H9 (cell line): Measurements from ENCODE around the gene DHRSX. TPM values are rescaled to one million over a fixed set of nuclear protein-coding genes. Genes with fewer than 3 reads are reported as not detected.

ENCODE experiments used
- DNase-seq: peaks from one replicate; pipeline ENCODE4 v3.0.0-alpha.2; 2017
- H2AFZ ChIP-seq: one replicate; pipeline ENCODE4 v1.6.1; 2013; ENCODE audit warnings: mild to moderate bottlenecking, low read length, control low read depth, moderate library complexity
- H2AK5ac ChIP-seq: 2 replicates; pipeline ENCODE4 v1.6.1; 2013; ENCODE audit warnings: low read length, control low read depth, mixed read lengths; ENCODE audit not compliant: insufficient read length
- H2BK120ac ChIP-seq: one replicate; pipeline ENCODE4 v1.6.1; 2013; ENCODE audit warnings: low read depth, mild to moderate bottlenecking, low read length, control low read depth, inconsistent platforms; ENCODE audit not compliant: poor library complexity, severe bottlenecking
- H2BK12ac ChIP-seq: 2 replicates; pipeline ENCODE4 v1.6.1; 2013; ENCODE audit warnings: low read length, control low read depth, mixed read lengths, low read depth; ENCODE audit not compliant: insufficient read length
- H2BK15ac ChIP-seq: 2 replicates; pipeline ENCODE4 v1.6.1; 2013; ENCODE audit warnings: low read depth, low read length, control low read depth
- H2BK20ac ChIP-seq: one replicate; pipeline ENCODE4 v1.6.1; 2013; ENCODE audit warnings: low read depth, mild to moderate bottlenecking, low read length, control low read depth, inconsistent platforms; ENCODE audit not compliant: poor library complexity, severe bottlenecking
- H2BK5ac ChIP-seq: 2 replicates; pipeline ENCODE4 v1.6.1; 2013; ENCODE audit warnings: low read length, control low read depth, mixed read lengths; ENCODE audit not compliant: insufficient read length
- H3K14ac ChIP-seq: 2 replicates; pipeline ENCODE4 v1.6.1; 2013; ENCODE audit warnings: low read length, control low read depth; ENCODE audit not compliant: insufficient read depth
- H3K18ac ChIP-seq: 2 replicates; pipeline ENCODE4 v1.6.1; 2013; ENCODE audit warnings: low read depth, mild to moderate bottlenecking, mixed read lengths, low read length, control low read depth; ENCODE audit not compliant: insufficient read length
- H3K23ac ChIP-seq: 2 replicates; pipeline ENCODE4 v1.6.1; 2013; ENCODE audit warnings: low read length, control low read depth, mixed read lengths, low read depth; ENCODE audit not compliant: insufficient read length
- H3K23me2 ChIP-seq: 2 replicates; pipeline ENCODE4 v1.6.1; 2013; ENCODE audit warnings: low read depth, mild to moderate bottlenecking, mixed read lengths, low read length, control low read depth; ENCODE audit not compliant: insufficient read length, poor library complexity, severe bottlenecking
- H3K27ac ChIP-seq: 2 replicates; pipeline ENCODE4 v1.5.1; 2013; ENCODE audit warnings: low read length, control low read depth, mixed read lengths, low read depth; ENCODE audit not compliant: insufficient read length
- H3K27me3 ChIP-seq: 2 replicates; pipeline ENCODE4 v1.6.1; 2013; ENCODE audit warnings: low read length, control low read depth, inconsistent platforms; ENCODE audit not compliant: insufficient read depth
- H3K4ac ChIP-seq: 2 replicates; pipeline ENCODE4 v1.6.1; 2013; ENCODE audit warnings: low read depth, mild to moderate bottlenecking, control low read depth, inconsistent platforms, low read length, moderate library complexity
- H3K4me1 ChIP-seq: 2 replicates; pipeline ENCODE4 v1.6.1; 2013; ENCODE audit warnings: low read length, control low read depth, inconsistent platforms; ENCODE audit not compliant: insufficient read depth
- H3K4me2 ChIP-seq: 2 replicates; pipeline ENCODE4 v1.6.1; 2013; ENCODE audit warnings: low read length, control low read depth, mixed read lengths; ENCODE audit not compliant: insufficient read length, insufficient read depth
- H3K56ac ChIP-seq: 2 replicates; pipeline ENCODE4 v1.6.1; 2013; ENCODE audit warnings: low read depth, mild to moderate bottlenecking, mixed read lengths, low read length, control low read depth; ENCODE audit not compliant: insufficient read length
- H3K79me1 ChIP-seq: 2 replicates; pipeline ENCODE4 v1.6.1; 2013; ENCODE audit warnings: low read depth, mild to moderate bottlenecking, moderate library complexity, low read length, control low read depth, inconsistent platforms; ENCODE audit not compliant: insufficient read depth, poor library complexity, severe bottlenecking
- H3K79me2 ChIP-seq: 2 replicates; pipeline ENCODE4 v1.6.1; 2013; ENCODE audit warnings: low read length, control low read depth, inconsistent platforms; ENCODE audit not compliant: insufficient read depth
- H3K9ac ChIP-seq: 2 replicates; pipeline ENCODE4 v1.6.1; 2013; ENCODE audit warnings: low read length, control low read depth, mixed read lengths; ENCODE audit not compliant: insufficient read length; ENCODE audit errors: extremely low read depth
- H3K9me3 ChIP-seq: one replicate; pipeline ENCODE4 v1.6.1; 2013; ENCODE audit warnings: low read depth, low read length, inconsistent platforms; ENCODE audit not compliant: control insufficient read depth
- H3T11ph ChIP-seq: one replicate; pipeline ENCODE4 v1.6.1; 2013; ENCODE audit warnings: mild to moderate bottlenecking, low read length, control low read depth, inconsistent platforms
- H4K20me1 ChIP-seq: one replicate; pipeline ENCODE4 v1.6.1; 2013; ENCODE audit not compliant: control insufficient read depth, insufficient read length, insufficient read depth
- H4K5ac ChIP-seq: 2 replicates; pipeline ENCODE4 v1.6.1; 2013; ENCODE audit warnings: low read depth, mild to moderate bottlenecking, mixed read lengths, low read length, control low read depth; ENCODE audit not compliant: insufficient read length
- H4K8ac ChIP-seq: replicated peaks from 2 replicates; pipeline ENCODE4 v1.6.1; 2013; ENCODE audit warnings: low read length, control low read depth, mixed read lengths, low read depth; ENCODE audit not compliant: insufficient read length
- H4K91ac ChIP-seq: 2 replicates; pipeline ENCODE4 v1.6.1; 2013; ENCODE audit warnings: low read depth, mild to moderate bottlenecking, moderate library complexity, mixed read lengths, low read length, control low read depth; ENCODE audit not compliant: insufficient read length
- H3K27ac Mint-ChIP-seq, 3 experiments: 2 replicates in 2 of 3; 3 replicates in 1 of 3; pipeline ENCODE4 v1.8.0; 2020 to 2021; ENCODE audit warnings: mixed read lengths in 3 of 3, mild to moderate bottlenecking in 1 of 3, moderate library complexity in 1 of 3
- H3K27me3 Mint-ChIP-seq: 2 replicates; pipeline ENCODE4 v1.8.0; 2021; ENCODE audit warnings: low read depth, mild to moderate bottlenecking, moderate library complexity, mixed read lengths
- H3K36me3 Mint-ChIP-seq, 3 experiments: 2 replicates in 2 of 3; 3 replicates in 1 of 3; pipeline ENCODE4 v1.8.0; 2020 to 2021; ENCODE audit warnings: low read depth in 3 of 3, mixed read lengths in 3 of 3; ENCODE audit not compliant: insufficient read depth in 1 of 3
- H3K4me1 Mint-ChIP-seq, 2 experiments: 2 replicates each; pipeline ENCODE4 v1.8.0; 2020; ENCODE audit warnings: mixed read lengths in 2 of 2
- H3K4me3 Mint-ChIP-seq, 2 experiments: 2 replicates in 1 of 2; 3 replicates in 1 of 2; pipeline ENCODE4 v1.8.0; 2020 to 2021; ENCODE audit warnings: mild to moderate bottlenecking in 2 of 2, mixed read lengths in 2 of 2, moderate library complexity in 1 of 2
- H3K9me3 Mint-ChIP-seq, 2 experiments: 2 replicates in 1 of 2; 3 replicates in 1 of 2; pipeline ENCODE4 v1.8.0; 2020; ENCODE audit warnings: mild to moderate bottlenecking in 2 of 2, mixed read lengths in 2 of 2, moderate library complexity in 1 of 2
- WGBS: extraction: QIAGEN DNeasy Blood & Tissue Kit; methylation state at CpG from one replicate; pipeline ENCODE4 v1.1.7; 2013; ENCODE audit warnings: missing lambda C conversion rate, low lambda C conversion rate, mixed read lengths; ENCODE audit not compliant: insufficient read length; ENCODE audit errors: extremely low coverage; 5-methylcytosine and 5-hydroxymethylcytosine counted together
- total RNA-seq: library from RNA; stranded (reverse); gene quantifications from 2 replicates; pipeline ENCODE4 v1.2.1, GENCODE V29; 2021
- TF ChIP-seq, protein P1 (sequence below): fragments of 200-600 bp; sonication (generic); conservative IDR thresholded peaks from 3 replicates; pipeline ENCODE4 v1.8.0; 2021; ENCODE audit warnings: antibody characterized with exemption, mild to moderate bottlenecking

DHRSX gene
- total RNA-seq, 1 experiment from 2014 or later, result 44.0 TPM

DNA sequence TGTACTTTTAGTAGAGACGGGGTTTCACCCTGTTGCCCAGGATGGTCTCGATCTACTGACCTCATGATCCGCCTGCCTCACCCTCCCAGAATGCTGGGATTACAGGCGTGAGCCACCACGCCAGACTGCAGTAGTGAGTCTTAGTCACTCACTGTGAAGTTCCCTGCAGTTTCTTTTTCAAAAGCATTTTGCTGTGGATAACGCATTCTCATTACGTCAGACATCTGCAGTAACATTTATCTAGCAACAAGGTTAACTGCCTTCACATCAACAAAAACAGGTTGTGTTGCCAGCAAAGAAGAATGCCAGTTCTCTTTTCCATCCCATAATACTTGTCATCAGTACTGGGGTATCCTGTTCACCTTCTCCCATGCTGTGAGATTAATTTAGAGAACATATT, 164.6 kb downstream of the DHRSX start:
- DNase-seq, result no peak
- H3K27ac ChIP-seq, result no peak overlapping the region
- H4K5ac ChIP-seq, result no peak overlapping the region
- H3K4ac ChIP-seq, result no peak overlapping the region
- no peak overlapping the region for H4K8ac ChIP-seq
- no peak overlapping the region for H3K23ac ChIP-seq
- no peak overlapping the region for H2AK5ac ChIP-seq
- Mint-ChIP-seq H3K27me3 (no peaks in the 10 kb centered on the region), H3K27ac (peak overlapping the region in 1 of 3 experiments; percentile 65; a peak in 1 of 7 replicates), H3K4me3 (no peak overlapping the region), H3K36me3 (peaks cover 8 to 29% (median 28%) of the 10 kb centered on the region in 3 experiments; a peak in 6 of 7 replicates), H3K4me1 (0 out of 4 replicates have a peak, but pooled peaks cover 0 to under 1% of the 10 kb centered on the region in 2 experiments), H3K9me3 (peaks cover 3 to 7% of the 10 kb centered on the region in 2 experiments; a peak in 3 of 5 replicates)
- H3K79me1 ChIP-seq, result no peaks in the 10 kb centered on the region
- no peak overlapping the region for H2AFZ ChIP-seq
- no peak overlapping the region for H3T11ph ChIP-seq
- H2BK120ac ChIP-seq, result no peak overlapping the region
- no peaks in the 10 kb centered on the region for H3K4me1 ChIP-seq
- no peak overlapping the region for H3K4me2 ChIP-seq
- no peak overlapping the region for H3K9ac ChIP-seq
- TF ChIP-seq, protein P1, sequence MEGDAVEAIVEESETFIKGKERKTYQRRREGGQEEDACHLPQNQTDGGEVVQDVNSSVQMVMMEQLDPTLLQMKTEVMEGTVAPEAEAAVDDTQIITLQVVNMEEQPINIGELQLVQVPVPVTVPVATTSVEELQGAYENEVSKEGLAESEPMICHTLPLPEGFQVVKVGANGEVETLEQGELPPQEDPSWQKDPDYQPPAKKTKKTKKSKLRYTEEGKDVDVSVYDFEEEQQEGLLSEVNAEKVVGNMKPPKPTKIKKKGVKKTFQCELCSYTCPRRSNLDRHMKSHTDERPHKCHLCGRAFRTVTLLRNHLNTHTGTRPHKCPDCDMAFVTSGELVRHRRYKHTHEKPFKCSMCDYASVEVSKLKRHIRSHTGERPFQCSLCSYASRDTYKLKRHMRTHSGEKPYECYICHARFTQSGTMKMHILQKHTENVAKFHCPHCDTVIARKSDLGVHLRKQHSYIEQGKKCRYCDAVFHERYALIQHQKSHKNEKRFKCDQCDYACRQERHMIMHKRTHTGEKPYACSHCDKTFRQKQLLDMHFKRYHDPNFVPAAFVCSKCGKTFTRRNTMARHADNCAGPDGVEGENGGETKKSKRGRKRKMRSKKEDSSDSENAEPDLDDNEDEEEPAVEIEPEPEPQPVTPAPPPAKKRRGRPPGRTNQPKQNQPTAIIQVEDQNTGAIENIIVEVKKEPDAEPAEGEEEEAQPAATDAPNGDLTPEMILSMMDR, result no peak
- H2BK20ac ChIP-seq, result no peak overlapping the region
- no peaks in the 10 kb centered on the region for H3K9me3 ChIP-seq
- H3K79me2 ChIP-seq, result no peaks in the 10 kb centered on the region
- no peak overlapping the region for H2BK15ac ChIP-seq
- no peak overlapping the region for H2BK5ac ChIP-seq
- no peaks in the 10 kb centered on the region for H4K20me1 ChIP-seq
- no peaks in the 10 kb centered on the region for H3K27me3 ChIP-seq
- H2BK12ac ChIP-seq, result no peak overlapping the region
- no peak overlapping the region for H3K56ac ChIP-seq
- no peak overlapping the region for H3K18ac ChIP-seq
- no peak overlapping the region for H3K14ac ChIP-seq
- WGBS, result no CpG with 5 or more reads among the region's 7 CpGs
- no peak overlapping the region for H4K91ac ChIP-seq
- H3K23me2 ChIP-seq, result no peaks in the 10 kb centered on the region
